ENCODE data around the gene GPR119. TPM values are rescaled to one million over a fixed set of nuclear protein-coding genes. Genes with fewer than 3 reads are reported as not detected.

Gene GPR119
- total RNA-seq, 1 donor from 2014 or later = not detected

Other genes with a start within 250 kb of the GPR119 start
- 46.0 and 50.2 TPM in 2 replicates for gene AIFM1, start 219.8 kb downstream of the GPR119 start, total RNA-seq
- gene RAB33A, start 213.7 kb downstream of the GPR119 start, total RNA-seq = 20.5 and 21.5 TPM in 2 replicates
- 7.4 and 7.6 TPM in 2 replicates for gene ZNF280C, start 116.8 kb downstream of the GPR119 start, total RNA-seq
- 8.1 and 10.5 TPM in 2 replicates for gene SLC25A14, start 45.8 kb downstream of the GPR119 start, total RNA-seq
- 26.0 and 26.3 TPM in 2 replicates for gene RBMX2, start 16.3 kb upstream of the GPR119 start, total RNA-seq